COLO829 (cell line): ENCODE results near the gene FAM168A.

Experiments
- DNase-seq: peaks from one replicate; pipeline ENCODE4 v3.0.0; 2012; ENCODE audit warnings: low spot score

Gene FAM168A

GRCh38 chr11:73597956-73598718, at the start of gene FAM168A:
TSS of gene FAM168A (minus strand) at chr11:73598112. CDS start at chr11:73468474, 129,638 bp downstream.
- peak; percentile 96 for DNase-seq

GRCh38 chr11:73647459-73648100, 49.7 kb upstream of the FAM168A start:
- DNase-seq: peak; percentile 95

- DNase-seq: no peak
Observed at GRCh38 chr11:73645972-73646631, 48.2 kb upstream of the FAM168A start, which contains the start of gene PLEKHB1. TSS of gene PLEKHB1 (plus strand) at chr11:73646581. CDS start at chr11:73646609, 28 bp downstream.

GRCh38 chr11:73645121-73645969, 47.4 kb upstream of the FAM168A start:
- DNase-seq: no peak

- DNase-seq: no peak
Observed at GRCh38 chr11:73641668-73642067, 43.8 kb upstream of the FAM168A start.

- DNase-seq: no peak
Observed at GRCh38 chr11:73640592-73640991, 42.7 kb upstream of the FAM168A start.

GRCh38 chr11:73637012-73637411, 39.1 kb upstream of the FAM168A start:
- DNase-seq: no peak

- no peak for DNase-seq
Observed at GRCh38 chr11:73636249-73636648, 38.3 kb upstream of the FAM168A start.

GRCh38 chr11:73635721-73636120, 37.8 kb upstream of the FAM168A start:
- no peak for DNase-seq

GRCh38 chr11:73633999-73634398, 36.1 kb upstream of the FAM168A start:
- no peak for DNase-seq

GRCh38 chr11:73632996-73633395, 35.1 kb upstream of the FAM168A start:
- DNase-seq: no peak

GRCh38 chr11:73629907-73630306, 32.0 kb upstream of the FAM168A start:
- no peak for DNase-seq

GRCh38 chr11:73625696-73626318, 27.9 kb upstream of the FAM168A start:
- DNase-seq: peak; percentile 91

- DNase-seq: no peak
Observed at GRCh38 chr11:73623686-73624085, 25.8 kb upstream of the FAM168A start.

- DNase-seq: peak; percentile 39
Observed at GRCh38 chr11:73622926-73623593, 25.1 kb upstream of the FAM168A start.

- DNase-seq: no peak
Observed at GRCh38 chr11:73614591-73614990, 16.7 kb upstream of the FAM168A start.

- peak; percentile 56 for DNase-seq
Observed at GRCh38 chr11:73612601-73613140, 14.8 kb upstream of the FAM168A start.

GRCh38 chr11:73598719-73599379, 937 bp upstream of the FAM168A start:
- no peak for DNase-seq

- no peak for DNase-seq
Observed at GRCh38 chr11:73597336-73597955, 466 bp downstream of the FAM168A start.

- DNase-seq: no peak
Observed at GRCh38 chr11:73596547-73596946, 1.4 kb downstream of the FAM168A start.
